ENCODE results near the gene ANAPC7.
"Not testable (repeated sequence)": the region's sequence is repeated elsewhere in the genome, so short reads cannot be mapped to it uniquely, and the experiment has no call there.

Gene ANAPC7

DNA sequence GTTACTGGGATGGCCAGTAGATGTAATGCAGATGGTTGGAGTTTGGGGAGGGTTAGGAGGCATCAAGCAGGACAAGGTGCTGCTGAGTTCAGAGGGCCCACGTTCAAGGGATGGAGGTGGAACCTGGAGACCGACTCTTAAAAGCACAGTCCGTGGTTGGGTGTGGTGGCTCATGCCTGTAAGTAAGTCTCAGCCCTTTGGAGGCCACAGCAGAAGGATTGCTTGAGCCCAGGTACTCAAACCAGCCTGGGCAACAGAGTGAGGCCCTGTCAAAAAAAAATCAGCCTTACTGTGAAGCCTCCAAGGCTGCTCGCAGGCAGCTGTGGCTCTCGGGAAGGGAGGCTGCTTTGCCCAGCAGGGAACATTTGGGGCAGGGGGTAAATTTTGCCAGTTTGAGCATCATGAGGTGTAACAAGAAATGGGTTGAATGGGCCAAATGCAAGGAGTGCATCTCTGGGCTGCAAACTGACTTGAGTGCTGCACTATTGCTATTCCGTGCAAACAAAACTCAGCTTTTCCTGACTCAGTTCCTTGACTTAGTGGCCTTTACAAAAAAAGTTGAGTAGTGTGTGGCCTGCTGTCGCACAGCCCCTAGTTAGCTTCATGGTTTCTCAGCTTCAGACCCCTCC is 55.0 kb downstream of the ANAPC7 start:
- DNase-seq = no peak

DNA sequence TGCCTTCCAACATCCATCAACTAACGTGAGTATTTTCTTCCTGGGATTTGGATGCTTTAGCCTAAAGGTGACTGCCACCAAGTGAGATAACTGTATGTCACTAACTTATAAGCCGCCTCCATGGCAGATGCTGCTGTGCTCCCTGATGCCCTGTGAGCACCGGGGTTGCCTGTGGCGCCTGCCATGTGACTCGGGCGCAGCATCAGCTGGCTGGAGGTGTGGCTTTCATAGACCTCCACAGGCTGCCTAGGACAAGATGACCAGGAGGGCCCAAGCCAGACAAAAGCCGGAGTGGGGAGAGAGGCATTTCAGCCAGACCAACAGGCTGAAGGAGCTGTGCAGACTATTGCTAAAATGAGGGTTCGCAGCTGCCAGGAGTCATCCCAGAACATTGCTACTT is 55.7 kb downstream of the ANAPC7 start:
- DNase-seq = no peak

DNA sequence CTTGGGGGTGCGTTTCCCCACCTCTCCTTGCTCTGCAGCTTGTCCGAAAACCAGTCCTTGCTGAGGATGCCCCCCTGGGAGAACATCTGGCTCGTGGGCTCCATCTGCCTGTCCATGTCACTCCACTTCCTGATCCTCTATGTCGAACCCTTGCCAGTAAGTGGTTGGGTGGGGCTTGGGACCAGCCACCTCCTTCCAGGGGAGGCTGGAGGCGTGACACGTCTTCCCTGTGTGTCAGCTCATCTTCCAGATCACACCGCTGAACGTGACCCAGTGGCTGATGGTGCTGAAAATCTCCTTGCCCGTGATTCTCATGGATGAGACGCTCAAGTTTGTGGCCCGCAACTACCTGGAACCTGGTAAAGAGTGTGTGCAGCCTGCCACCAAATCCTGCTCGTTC is 57.5 kb downstream of the ANAPC7 start:
- no peak for DNase-seq

DNA sequence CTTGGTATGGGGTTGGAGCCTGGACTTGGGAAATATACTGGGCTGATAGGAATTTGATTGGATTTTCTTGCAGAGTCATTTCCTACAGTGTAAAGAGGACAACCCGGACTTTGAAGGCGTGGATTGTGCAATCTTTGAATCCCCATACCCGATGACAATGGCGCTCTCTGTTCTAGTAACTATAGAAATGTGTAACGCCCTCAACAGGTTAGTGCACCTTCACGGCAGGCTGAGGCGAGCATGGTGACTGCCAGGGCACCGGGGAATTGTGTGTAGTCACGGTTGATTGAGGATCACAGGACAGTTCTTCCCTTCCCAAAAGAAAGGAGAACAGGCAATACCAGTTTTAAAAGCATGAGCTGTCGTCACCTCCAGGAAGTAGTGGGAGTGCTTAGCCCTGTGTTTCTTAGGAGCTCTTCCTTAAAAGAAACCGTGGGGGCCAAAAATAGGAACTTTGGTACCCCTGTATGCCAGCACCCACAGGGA is 58.3 kb downstream of the ANAPC7 start:
- no peak for DNase-seq

DNA sequence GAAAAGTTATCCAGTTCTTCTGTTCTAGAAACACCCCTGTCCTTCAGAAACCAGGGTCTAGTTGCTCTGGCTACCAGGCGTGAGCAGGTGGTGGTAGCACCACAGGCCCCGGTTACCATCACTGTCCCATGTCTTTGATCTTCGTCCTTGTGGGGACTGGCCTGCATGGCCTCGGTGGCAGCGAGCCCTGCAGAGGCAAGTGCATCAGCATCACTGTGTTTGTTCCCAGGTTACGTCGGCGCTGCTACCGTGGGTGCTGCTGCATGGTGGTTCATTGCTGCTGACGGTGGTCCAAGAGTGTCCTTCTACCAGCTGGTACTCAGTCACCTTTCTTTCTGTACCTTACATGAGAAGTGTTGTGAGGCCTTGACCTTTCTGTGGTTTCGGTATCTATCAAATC is 58.9 kb downstream of the ANAPC7 start:
- no peak for DNase-seq

DNA sequence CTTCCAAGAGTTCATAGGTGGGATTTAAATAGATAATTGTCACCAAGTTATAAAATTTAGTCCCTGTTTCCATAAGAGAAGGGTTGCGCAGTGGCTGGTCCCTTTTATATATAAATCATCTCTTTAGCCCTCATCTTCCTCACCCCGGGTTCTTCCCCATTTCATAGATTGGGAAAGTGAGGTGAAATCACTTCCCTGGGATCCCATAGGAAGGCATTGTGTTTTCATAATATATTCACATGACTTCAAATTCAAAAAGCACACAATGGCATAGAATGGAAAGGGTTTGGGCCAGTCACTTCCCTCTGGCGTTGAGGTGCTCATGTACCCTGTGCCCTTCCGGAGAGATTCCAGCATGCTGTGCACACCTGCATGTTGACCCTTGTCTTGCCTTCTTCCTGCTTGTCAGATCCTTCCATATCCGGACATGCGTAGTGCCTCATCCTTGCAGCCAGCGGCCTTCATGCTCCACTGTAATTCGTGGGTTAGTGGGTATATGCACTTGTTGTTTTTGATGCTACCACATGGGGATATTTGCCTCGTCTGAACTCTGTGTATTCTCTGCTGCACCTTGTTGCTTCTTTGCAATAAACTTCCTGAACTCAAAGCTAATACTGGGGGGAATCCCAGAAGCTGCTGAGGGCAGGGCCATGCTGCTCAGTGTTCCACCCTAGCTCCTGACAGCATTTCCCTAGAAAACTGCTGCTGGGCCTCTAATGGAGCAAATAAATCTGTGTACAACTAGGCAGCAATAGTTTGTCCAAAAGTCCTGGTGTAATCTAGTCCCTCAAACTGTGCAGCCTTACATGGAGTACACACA is 59.6 kb downstream of the ANAPC7 start:
- no peak for DNase-seq

DNA sequence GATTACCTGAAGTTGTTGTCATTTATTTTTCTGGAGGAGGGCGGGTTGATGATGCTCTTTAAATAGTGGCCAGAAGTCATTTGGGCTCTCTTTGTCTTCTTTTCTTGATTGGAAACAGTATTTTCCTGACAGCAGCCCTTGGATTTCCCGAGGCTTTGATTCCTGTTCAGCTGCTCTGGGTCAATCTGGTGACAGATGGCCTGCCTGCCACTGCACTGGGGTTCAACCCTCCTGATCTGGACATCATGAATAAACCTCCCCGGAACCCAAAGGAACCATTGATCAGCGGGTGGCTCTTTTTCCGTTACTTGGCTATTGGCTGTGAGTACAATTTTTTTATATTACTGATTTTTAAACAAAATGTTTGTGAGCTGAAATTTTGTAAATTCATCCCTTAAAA is 60.4 kb downstream of the ANAPC7 start:
- DNase-seq = no peak

DNA sequence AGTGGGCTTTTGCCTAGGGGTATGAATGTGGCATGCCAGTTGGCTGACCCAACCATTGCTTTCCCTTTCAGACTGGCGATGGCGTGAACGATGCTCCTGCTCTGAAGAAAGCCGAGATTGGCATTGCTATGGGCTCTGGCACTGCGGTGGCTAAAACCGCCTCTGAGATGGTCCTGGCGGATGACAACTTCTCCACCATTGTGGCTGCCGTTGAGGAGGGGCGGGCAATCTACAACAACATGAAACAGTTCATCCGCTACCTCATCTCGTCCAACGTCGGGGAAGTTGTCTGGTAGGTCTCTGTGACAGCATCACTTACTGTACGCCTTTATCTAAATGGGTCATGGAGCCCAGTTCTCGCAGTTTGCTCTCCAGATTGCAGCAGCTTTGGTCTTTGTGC is 61.4 kb downstream of the ANAPC7 start:
- DNase-seq = no peak

DNA sequence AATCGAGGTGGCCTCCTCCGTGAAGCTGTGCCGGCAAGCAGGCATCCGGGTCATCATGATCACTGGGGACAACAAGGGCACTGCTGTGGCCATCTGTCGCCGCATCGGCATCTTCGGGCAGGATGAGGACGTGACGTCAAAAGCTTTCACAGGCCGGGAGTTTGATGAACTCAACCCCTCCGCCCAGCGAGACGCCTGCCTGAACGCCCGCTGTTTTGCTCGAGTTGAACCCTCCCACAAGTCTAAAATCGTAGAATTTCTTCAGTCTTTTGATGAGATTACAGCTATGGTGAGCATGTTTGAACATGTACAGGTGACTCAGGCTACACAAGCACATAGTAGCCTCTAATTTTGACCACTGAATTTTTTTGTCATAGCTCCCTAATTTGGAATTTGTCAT is 62.8 kb downstream of the ANAPC7 start:
- no peak for DNase-seq

DNA sequence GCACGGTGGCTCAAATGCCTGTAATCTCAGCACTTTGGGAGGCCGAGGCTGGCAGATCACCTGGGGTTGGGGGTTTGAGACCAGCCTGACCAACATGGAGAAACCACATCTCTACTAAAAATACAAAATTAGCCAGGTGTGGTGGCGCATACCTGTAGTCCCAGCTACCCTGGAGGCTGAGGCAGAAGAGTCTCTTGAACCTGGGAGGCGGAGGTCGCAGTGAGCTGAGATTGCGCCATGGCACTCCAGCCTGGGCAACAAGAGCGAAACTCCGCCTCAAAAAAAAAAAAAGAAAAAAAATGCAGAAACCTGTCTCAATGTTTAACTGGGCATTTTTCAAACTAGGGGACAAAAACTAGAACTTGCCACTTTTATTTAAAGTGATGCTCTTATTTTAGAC is 63.2 kb downstream of the ANAPC7 start:
- DNase-seq = not testable (repeated sequence)

DNA sequence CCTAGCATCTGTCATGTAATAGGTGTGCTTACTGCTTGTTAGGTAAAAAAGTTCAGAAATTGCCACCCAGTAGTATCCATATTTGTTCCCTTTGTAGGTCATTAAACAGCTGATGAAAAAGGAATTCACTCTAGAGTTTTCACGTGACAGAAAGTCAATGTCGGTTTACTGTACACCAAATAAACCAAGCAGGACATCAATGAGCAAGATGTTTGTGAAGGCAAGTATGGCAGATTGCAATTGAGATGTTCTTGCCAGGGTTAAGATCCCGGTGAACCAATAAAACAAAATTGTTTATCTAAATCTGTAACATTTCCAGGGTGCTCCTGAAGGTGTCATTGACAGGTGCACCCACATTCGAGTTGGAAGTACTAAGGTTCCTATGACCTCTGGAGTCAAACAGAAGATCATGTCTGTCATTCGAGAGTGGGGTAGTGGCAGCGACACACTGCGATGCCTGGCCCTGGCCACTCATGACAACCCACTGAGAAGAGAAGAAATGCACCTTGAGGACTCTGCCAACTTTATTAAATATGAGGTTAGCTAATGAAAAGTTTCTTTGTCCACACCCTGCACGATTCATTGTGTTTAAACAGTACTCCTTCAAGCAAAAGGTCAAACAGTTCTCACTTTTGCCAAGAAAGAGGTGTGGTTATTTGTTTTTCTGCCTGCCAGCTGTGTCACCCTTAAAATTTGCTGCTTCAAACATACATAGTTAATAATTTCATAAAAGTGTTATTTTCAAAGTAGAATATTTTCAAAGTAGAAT is 64.1 kb downstream of the ANAPC7 start:
- DNase-seq = no peak

DNA sequence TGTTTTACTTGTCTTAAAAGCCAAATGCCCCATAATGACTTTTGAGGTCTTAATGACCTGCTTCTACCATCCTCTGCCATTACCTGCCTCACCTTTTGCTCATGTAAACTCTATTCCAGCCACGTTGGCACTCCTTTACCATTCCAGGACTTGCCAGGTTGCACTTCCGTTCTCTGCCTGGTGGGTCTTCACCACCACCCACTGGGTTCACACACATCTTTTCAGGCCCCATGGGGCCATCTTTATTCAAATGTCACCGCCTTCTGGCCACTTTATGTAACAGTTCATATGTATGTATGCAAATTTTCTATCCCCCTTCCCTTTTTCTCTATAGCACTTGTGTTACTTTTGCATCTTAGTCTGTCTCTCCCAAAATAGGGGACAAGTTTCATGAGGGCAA is 64.8 kb downstream of the ANAPC7 start:
- no peak for DNase-seq

DNA sequence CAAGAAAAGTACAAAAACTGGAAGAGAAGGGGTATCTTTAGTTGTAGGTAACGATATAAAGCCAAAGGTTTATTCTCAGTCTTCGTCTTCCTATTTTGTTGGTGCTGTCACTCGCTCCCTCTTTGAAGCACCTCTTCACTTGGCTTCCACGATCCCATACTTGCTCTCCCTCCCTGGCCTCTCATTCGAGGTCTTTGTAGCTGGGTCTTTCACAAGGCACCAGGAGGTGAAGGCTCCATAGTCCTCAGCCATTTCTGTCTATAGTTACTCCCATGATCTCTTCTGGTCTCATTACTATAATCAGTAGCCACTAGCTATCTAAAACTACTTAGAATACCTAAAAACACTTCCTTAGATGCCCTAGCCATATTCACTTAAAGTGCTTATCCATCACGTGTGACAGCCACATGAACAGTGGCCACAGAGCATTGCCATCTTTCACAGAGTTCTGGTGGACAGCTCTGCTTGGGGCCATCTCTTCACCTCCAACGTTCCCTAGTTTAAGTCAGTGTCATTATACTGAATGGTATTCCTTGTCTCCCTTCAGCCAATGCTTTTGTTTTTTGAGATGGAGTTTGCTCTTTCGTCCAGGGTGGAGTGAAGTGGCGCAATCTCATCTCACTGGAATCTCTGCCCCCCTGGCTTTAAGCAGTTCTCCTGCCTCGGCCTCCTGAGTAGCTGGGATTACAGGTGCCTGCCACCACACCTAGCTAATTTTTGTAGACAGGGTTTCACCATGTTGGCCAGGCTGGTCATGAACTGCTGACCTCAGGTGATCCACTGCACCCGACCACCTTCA is 65.4 kb downstream of the ANAPC7 start:
- DNase-seq = no peak

DNA sequence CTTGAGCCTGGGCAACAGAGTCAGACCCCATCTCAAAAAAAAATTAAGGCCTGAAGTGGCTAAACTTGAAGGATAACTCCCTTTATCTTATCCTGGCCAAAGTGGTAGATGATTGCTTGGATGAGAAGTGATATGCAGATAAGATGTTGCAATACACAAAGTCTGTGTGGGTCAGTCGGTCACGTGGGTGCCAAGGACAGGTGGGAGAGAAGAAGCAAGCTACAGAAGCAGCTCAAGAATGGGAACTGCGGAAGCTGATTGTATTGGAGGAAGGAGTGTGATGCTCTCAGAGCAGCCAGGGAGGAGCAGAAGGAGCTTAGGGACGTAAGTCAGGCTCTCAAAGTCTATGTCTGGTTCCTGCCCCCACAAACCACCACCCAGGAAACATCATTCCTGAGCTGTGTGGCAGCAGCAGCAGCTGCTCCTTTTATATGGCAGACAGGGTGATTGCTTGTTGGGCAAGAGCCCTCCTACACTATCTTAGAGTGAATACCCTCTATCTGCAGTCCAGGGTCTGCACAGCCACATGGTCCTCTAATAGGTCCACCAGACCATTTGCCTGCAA is 67.9 kb downstream of the ANAPC7 start:
- DNase-seq = no peak

DNA sequence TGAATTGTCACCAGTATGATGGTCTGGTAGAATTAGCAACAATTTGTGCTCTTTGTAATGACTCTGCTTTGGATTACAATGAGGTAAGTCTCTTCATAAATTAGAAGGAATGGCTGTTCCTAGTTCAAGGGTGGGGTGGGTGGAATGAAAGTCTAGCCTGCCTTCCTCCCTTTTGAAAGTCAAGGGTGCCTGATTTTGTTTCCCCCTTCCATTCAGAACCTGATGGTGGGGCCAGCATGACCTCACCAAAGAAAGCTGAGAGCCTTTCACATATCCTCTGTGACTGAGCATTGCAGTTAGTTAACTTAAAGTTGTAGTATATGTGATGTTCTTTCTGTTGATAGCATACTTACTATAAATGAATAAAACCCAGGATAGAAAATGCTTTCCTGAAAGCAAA is 70.3 kb downstream of the ANAPC7 start:
- DNase-seq = no peak

DNA sequence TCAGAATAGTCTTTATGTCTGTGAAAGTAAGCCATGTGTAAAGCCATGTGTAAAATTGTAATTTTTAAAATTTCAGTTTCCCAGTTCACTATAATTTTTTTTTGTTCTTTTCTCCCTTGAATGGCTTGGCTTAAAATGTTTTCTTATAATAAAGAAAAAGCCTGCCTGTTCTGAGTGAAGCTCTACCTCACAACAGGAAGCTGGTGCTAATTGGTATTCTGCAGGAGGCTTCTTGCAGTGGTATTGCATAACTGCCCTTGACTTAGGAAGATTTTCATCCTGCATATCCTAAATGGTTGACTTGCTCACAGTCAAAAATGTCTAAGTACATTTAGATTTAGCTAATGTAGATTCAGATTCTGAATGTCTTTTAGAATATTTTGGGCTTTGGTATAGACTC is 73.0 kb downstream of the ANAPC7 start:
- no peak for DNase-seq

DNA sequence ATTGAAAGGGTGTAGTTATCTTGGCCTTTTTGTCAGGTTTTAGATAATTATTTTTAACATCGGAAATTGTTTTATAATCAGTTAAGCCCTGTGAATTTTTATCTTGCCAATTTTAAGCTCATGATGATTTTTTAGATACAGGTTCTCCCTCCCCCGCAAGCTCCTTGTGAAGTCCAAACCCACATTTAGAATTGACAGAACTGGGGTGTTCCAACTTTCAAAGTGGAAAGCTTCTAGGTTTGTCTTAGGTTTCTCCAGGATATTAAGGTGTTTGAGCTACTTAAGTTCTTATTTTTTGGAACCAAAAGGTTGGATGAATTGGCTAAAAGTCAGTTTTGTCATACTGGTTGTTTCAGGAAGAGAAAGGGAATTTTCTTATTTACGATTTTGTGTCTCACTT is 73.4 kb downstream of the ANAPC7 start:
- DNase-seq = no peak

DNA sequence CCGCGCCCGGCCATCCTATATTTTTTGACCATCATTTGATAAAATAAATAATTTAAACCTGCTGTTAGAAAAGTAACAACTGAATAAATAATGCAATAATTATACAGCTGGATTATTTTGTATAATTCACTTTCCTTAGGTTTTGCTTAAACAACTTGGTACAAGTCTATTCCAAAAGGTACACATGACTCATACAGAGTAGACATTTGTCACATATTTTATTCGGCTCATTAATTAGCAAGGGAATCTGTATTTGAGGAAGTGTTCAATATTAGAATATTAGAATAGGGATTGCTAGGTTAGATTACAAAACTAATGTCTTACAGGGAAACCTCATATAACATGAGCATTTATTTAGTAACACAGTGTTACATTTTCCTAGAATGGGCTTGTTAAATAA is 73.8 kb downstream of the ANAPC7 start:
- DNase-seq = no peak

Data from effector CD4-positive, alpha-beta T cell (primary cell).